SU-DHL-6 (cell line): ENCODE measurements around the gene WTAP.

Source experiments
- H2AFZ ChIP-seq: fragments of 200-600 bp; sonication (generic); 2 replicates; pipeline ENCODE4 v1.6.1; 2014; ENCODE audit warnings: low read depth, mild to moderate bottlenecking, moderate library complexity, mixed read lengths, antibody characterized with exemption, low read length; ENCODE audit not compliant: severe bottlenecking
- H3F3A ChIP-seq: fragments of 200-600 bp; shearing (Covaris generic); 2 replicates; pipeline ENCODE4 v1.6.0; 2016; ENCODE audit warnings: antibody characterized with exemption, mild to moderate bottlenecking; ENCODE audit not compliant: insufficient read depth
- H3K27ac ChIP-seq: fragments of 200-600 bp; sonication (generic); 2 replicates; pipeline ENCODE4 v1.5.1; 2016; ENCODE audit warnings: low read depth, mild to moderate bottlenecking, low read length, moderate library complexity, mixed read lengths
- H3K27me3 ChIP-seq: fragments of 200-600 bp; sonication (generic), shearing (Covaris generic); 2 replicates; pipeline ENCODE4 v1.6.0; 2014; ENCODE audit warnings: mild to moderate bottlenecking, low read length
- H3K36me3 ChIP-seq: fragments of 200-600 bp; sonication (generic); 2 replicates; pipeline ENCODE4 v1.6.1; 2014; ENCODE audit warnings: mild to moderate bottlenecking, low read length, mixed read lengths
- H3K4me2 ChIP-seq: fragments of 300-600, 200-600 bp; shearing (Covaris generic), sonication (generic); 2 replicates; pipeline ENCODE4 v1.6.0; 2014; ENCODE audit warnings: low read length, low read depth, mild to moderate bottlenecking; ENCODE audit not compliant: poor library complexity, severe bottlenecking
- H3K4me3 ChIP-seq: fragments of 200-600 bp; sonication (generic); 2 replicates; pipeline ENCODE4 v1.5.1; 2014; ENCODE audit warnings: antibody characterized with exemption, low read length, mild to moderate bottlenecking, mixed read lengths; ENCODE audit not compliant: insufficient read depth, poor library complexity, severe bottlenecking
- H3K79me2 ChIP-seq: fragments of 200-600 bp; sonication (generic); 2 replicates; pipeline ENCODE4 v1.6.1; 2014; ENCODE audit warnings: mild to moderate bottlenecking, low read length, moderate library complexity; ENCODE audit not compliant: insufficient read depth
- H3K9ac ChIP-seq: fragments of 200-600 bp; sonication (generic); 2 replicates; pipeline ENCODE4 v1.7.0; 2014; ENCODE audit warnings: mild to moderate bottlenecking, low read length
- H3K9me2 ChIP-seq: fragments of 200-600 bp; sonication (generic); replicated peaks from 2 replicates; pipeline ENCODE4 v1.6.1; 2014; ENCODE audit warnings: low read length; ENCODE audit not compliant: insufficient read depth
- H3K9me3 ChIP-seq: fragments of 200-600 bp; sonication (generic); 2 replicates; pipeline ENCODE4 v1.6.1; 2014; ENCODE audit warnings: low read length, mixed read lengths; ENCODE audit not compliant: insufficient read depth
- H4K20me1 ChIP-seq: fragments of 200-600 bp; sonication (generic); 2 replicates; pipeline ENCODE4 v1.6.1; 2014; ENCODE audit warnings: low read depth, mild to moderate bottlenecking, antibody characterized with exemption, low read length, moderate library complexity, mixed read lengths
- EZH2phosphoT487 ChIP-seq: fragments of 200-600 bp; sonication (generic), shearing (Covaris generic); conservative IDR thresholded peaks from 2 replicates; pipeline ENCODE4 v1.6.1; 2018; ENCODE audit warnings: mild to moderate bottlenecking, antibody characterized with exemption, low read length, moderate library complexity, mixed read lengths
- TF ChIP-seq, protein P1 (sequence below): fragments of 200-600 bp; sonication (generic); IDR thresholded peaks from one replicate; pipeline ENCODE4 v1.5.1; 2017; ENCODE audit warnings: antibody characterized with exemption, mild to moderate bottlenecking, low read length, moderate library complexity; ENCODE audit not compliant: insufficient read depth, poor library complexity, severe bottlenecking

The WTAP gene

DNA sequence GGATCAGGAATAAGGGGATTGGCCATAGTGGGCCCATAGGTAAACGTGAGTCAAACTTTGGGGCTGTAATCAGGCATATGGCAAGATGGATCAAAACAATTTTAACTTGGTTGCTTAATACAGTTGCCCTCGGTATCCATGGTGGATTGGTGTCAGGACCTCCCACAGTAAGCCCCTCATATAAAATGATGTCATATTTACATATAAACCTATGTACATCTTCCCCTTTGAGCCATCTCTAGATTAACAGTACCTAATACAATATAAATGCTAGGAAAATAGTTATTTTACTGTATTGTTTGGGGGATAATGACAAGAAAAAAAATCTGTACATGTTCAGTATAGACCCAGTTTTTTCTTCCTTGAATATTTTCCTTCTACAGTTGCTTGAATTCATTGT lies 27.1 kb downstream of the WTAP start:
- no peak overlapping the region for H3K27ac ChIP-seq
- H3K9ac ChIP-seq, result no peak overlapping the region
- peaks cover 63% of the 10 kb centered on the region for H3K36me3 ChIP-seq
- 0 out of 2 replicates have a peak, but pooled peaks cover 4% of the 10 kb centered on the region for H4K20me1 ChIP-seq
- peaks cover 58% of the 10 kb centered on the region for H3F3A ChIP-seq
- H3K79me2 ChIP-seq, result peaks cover 18% of the 10 kb centered on the region; the same call in 1 of the 2 replicates
- H3K4me2 ChIP-seq, result no peak overlapping the region
- no peak overlapping the region for H3K4me3 ChIP-seq
- TF ChIP-seq, protein P1, sequence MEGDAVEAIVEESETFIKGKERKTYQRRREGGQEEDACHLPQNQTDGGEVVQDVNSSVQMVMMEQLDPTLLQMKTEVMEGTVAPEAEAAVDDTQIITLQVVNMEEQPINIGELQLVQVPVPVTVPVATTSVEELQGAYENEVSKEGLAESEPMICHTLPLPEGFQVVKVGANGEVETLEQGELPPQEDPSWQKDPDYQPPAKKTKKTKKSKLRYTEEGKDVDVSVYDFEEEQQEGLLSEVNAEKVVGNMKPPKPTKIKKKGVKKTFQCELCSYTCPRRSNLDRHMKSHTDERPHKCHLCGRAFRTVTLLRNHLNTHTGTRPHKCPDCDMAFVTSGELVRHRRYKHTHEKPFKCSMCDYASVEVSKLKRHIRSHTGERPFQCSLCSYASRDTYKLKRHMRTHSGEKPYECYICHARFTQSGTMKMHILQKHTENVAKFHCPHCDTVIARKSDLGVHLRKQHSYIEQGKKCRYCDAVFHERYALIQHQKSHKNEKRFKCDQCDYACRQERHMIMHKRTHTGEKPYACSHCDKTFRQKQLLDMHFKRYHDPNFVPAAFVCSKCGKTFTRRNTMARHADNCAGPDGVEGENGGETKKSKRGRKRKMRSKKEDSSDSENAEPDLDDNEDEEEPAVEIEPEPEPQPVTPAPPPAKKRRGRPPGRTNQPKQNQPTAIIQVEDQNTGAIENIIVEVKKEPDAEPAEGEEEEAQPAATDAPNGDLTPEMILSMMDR, result no peak
- no peak for TF ChIP-seq EZH2phosphoT487
- H2AFZ ChIP-seq, result no peak overlapping the region
- H3K9me3 ChIP-seq, result no peaks in the 10 kb centered on the region
- no peaks in the 10 kb centered on the region for H3K27me3 ChIP-seq
- no peaks in the 10 kb centered on the region for H3K9me2 ChIP-seq

GRCh38 chr6:159754959-159755914 lies 27.9 kb downstream of the WTAP start:
- no peaks in the 10 kb centered on the region for H3K9me3 ChIP-seq
- no peak overlapping the region for H3K4me3 ChIP-seq
- H3K36me3 ChIP-seq, result peaks cover 62% of the 10 kb centered on the region
- peaks cover 66% of the 10 kb centered on the region for H3F3A ChIP-seq
- no peak overlapping the region for H2AFZ ChIP-seq
- 0 out of 2 replicates have a peak, but pooled peaks cover 2% of the 10 kb centered on the region for H4K20me1 ChIP-seq
- H3K9ac ChIP-seq, result no peak overlapping the region
- H3K27me3 ChIP-seq, result no peaks in the 10 kb centered on the region
- no peak overlapping the region for H3K27ac ChIP-seq
- H3K4me2 ChIP-seq, result no peak overlapping the region
- H3K79me2 ChIP-seq, result peaks cover 18% of the 10 kb centered on the region; the same call in 1 of the 2 replicates
- H3K9me2 ChIP-seq, result no peaks in the 10 kb centered on the region
- TF ChIP-seq EZH2phosphoT487, result no peak
- TF ChIP-seq, protein P1, result no peak

DNA sequence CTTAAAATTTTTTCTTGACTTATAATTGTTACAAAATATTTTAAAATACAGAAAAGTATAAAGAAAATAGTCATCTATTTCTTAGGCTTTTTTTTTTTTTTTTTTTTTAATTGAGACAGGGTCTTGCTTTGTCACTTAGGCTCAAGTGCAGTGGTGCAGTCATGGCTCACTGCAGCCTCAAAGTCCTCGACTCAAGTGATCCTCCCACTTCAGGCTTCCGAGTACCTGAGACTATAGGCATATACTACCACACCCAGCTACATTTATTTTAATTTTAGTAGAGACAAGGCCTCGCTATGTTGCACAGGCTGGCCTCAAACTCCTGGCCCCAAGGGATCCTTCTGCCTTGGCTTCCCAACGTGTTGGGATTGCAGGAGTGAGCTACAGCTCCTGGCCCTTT lies 29.2 kb downstream of the WTAP start:
- no peaks in the 10 kb centered on the region for H3K9me2 ChIP-seq
- peaks cover 50% of the 10 kb centered on the region for H3K36me3 ChIP-seq
- peaks cover 68% of the 10 kb centered on the region for H3F3A ChIP-seq
- H3K4me2 ChIP-seq, result no peak overlapping the region
- H3K27ac ChIP-seq, result no peak overlapping the region
- H3K27me3 ChIP-seq, result no peaks in the 10 kb centered on the region
- peaks cover 24% of the 10 kb centered on the region; the same call in 1 of the 2 replicates for H3K79me2 ChIP-seq
- no peaks in the 10 kb centered on the region for H3K9me3 ChIP-seq
- no peaks in the 10 kb centered on the region for H4K20me1 ChIP-seq
- TF ChIP-seq, protein P1, result no peak
- no peak for TF ChIP-seq EZH2phosphoT487
- no peak overlapping the region for H3K9ac ChIP-seq
- H3K4me3 ChIP-seq, result no peak overlapping the region
- no peak overlapping the region for H2AFZ ChIP-seq
